IMR-90 (cell line): Measurements from ENCODE around the gene BACH1. TPM values are rescaled to one million over a fixed set of nuclear protein-coding genes. Genes with fewer than 3 reads are reported as not detected.

Experiments used
- ATAC-seq: fragments of 200-7000 bp; cut with Tn5 transposase; 2 replicates; pipeline ENCODE4 v1.9.1; 2020; ENCODE audit warnings: low read depth, mild to moderate bottlenecking, moderate library complexity
- BruUV-seq: library from RNA; stranded (reverse); fragments of 400-500 nt; replicated peaks from 2 replicates; lab custom pipeline; 2021; lab: Mats Ljungman, UMichigan
- CTCF ChIA-PET: fragments of 300-600 bp; formaldehyde crosslinking; extraction: SDS; loops from one replicate; lab custom pipeline; 2021; ENCODE audit warnings: antibody characterized with exemption; lab: Yijun Ruan, JAX
- POLR2A ChIA-PET: fragments of 300-600 bp; sonication (Branson Sonifier 250); formaldehyde crosslinking; loops from one replicate; lab custom pipeline; 2022; ENCODE audit warnings: antibody characterized with exemption; ENCODE audit not compliant: unreplicated experiment; lab: Charles Lee
- DNase-seq: peaks from one replicate; pipeline ENCODE4 v3.0.0; 2013
- H2AFZ ChIP-seq: replicated peaks from 2 replicates; pipeline ENCODE3; 2013; ENCODE audit warnings: low read length, mild to moderate bottlenecking; ENCODE audit not compliant: poor library complexity
- H2AK5ac ChIP-seq: 2 replicates; pipeline ENCODE4 v1.6.1; 2013; ENCODE audit warnings: low read depth, low read length, inconsistent platforms
- H2AK9ac ChIP-seq: replicated peaks from 2 replicates; pipeline ENCODE3; 2013; ENCODE audit warnings: mild to moderate bottlenecking, low read depth, low read length, moderate library complexity; ENCODE audit not compliant: poor library complexity
- H2BK120ac ChIP-seq: 2 replicates; pipeline ENCODE4 v1.6.1; 2013; ENCODE audit warnings: low read depth, low read length, inconsistent platforms
- H2BK15ac ChIP-seq: 3 replicates; pipeline ENCODE4 v1.6.1; 2013; ENCODE audit warnings: low read depth, low read length, inconsistent platforms
- H2BK20ac ChIP-seq: 2 replicates; pipeline ENCODE4 v1.6.1; 2013; ENCODE audit warnings: low read depth, mild to moderate bottlenecking, inconsistent platforms, low read length, moderate library complexity
- H2BK5ac ChIP-seq: 2 replicates; pipeline ENCODE4 v1.6.1; 2013; ENCODE audit warnings: mild to moderate bottlenecking, low read depth, low read length, inconsistent platforms; ENCODE audit not compliant: poor library complexity, severe bottlenecking
- H3K14ac ChIP-seq: replicated peaks from 2 replicates; pipeline ENCODE4 v1.6.1; 2013; ENCODE audit warnings: low read depth, low read length, inconsistent platforms
- H3K18ac ChIP-seq: 2 replicates; pipeline ENCODE4 v1.6.1; 2013; ENCODE audit warnings: low read depth, low read length, control low read depth
- H3K23ac ChIP-seq: 2 replicates; pipeline ENCODE4 v1.6.1; 2013; ENCODE audit warnings: low read depth, low read length, inconsistent platforms
- H3K27ac ChIP-seq: 2 replicates; pipeline ENCODE4 v1.5.1; 2013; ENCODE audit warnings: mild to moderate bottlenecking, control low read depth, low read length; ENCODE audit not compliant: insufficient read depth
- H3K27me3 ChIP-seq: 2 replicates; pipeline ENCODE4 v1.6.1; 2013; ENCODE audit warnings: low read length; ENCODE audit not compliant: control insufficient read depth, insufficient read depth
- H3K36me3 ChIP-seq: 2 replicates; pipeline ENCODE4 v1.6.1; 2013; ENCODE audit warnings: low read length, mixed read lengths; ENCODE audit not compliant: control insufficient read depth, insufficient read depth
- H3K4ac ChIP-seq: 2 replicates; pipeline ENCODE4 v1.6.1; 2013; ENCODE audit warnings: low read depth, low read length, inconsistent platforms
- H3K4me1 ChIP-seq: 2 replicates; pipeline ENCODE4 v1.6.1; 2013; ENCODE audit warnings: low read length, mixed read lengths; ENCODE audit not compliant: control insufficient read depth, insufficient read depth
- H3K4me2 ChIP-seq: 2 replicates; pipeline ENCODE4 v1.6.1; 2013; ENCODE audit warnings: low read depth, mild to moderate bottlenecking, control low read depth, low read length, moderate library complexity
- H3K4me3 ChIP-seq: 2 replicates; pipeline ENCODE4 v1.5.1; 2013; ENCODE audit warnings: low read depth, mild to moderate bottlenecking, control low read depth, low read length, moderate library complexity; ENCODE audit not compliant: insufficient read depth
- H3K56ac ChIP-seq: 2 replicates; pipeline ENCODE4 v1.6.1; 2013; ENCODE audit warnings: low read length, inconsistent platforms; ENCODE audit not compliant: insufficient read depth; ENCODE audit errors: extremely low read depth
- H3K79me1 ChIP-seq, 2 experiments: 2 replicates each; pipeline ENCODE4 v1.6.1; 2013; ENCODE audit warnings: low read length in 2 of 2, inconsistent platforms in 1 of 2, low read depth in 1 of 2
- H3K9ac ChIP-seq: 2 replicates; pipeline ENCODE4 v1.6.1; 2013; ENCODE audit warnings: low read depth, low read length, control low read depth
- H3K9me1 ChIP-seq: 2 replicates; pipeline ENCODE4 v1.6.1; 2013; ENCODE audit warnings: low read length, inconsistent platforms; ENCODE audit not compliant: insufficient read depth
- H3K9me3 ChIP-seq: 2 replicates; pipeline ENCODE4 v1.6.1; 2013; ENCODE audit warnings: low read length; ENCODE audit not compliant: control insufficient read depth, insufficient read depth
- H4K20me1 ChIP-seq: 2 replicates; pipeline ENCODE4 v1.6.1; 2013; ENCODE audit warnings: low read length, inconsistent platforms; ENCODE audit not compliant: insufficient read depth
- H4K5ac ChIP-seq: 2 replicates; pipeline ENCODE4 v1.6.1; 2013; ENCODE audit warnings: mild to moderate bottlenecking, low read depth, low read length, control low read depth
- H4K8ac ChIP-seq, 2 experiments: 2 replicates each; pipeline ENCODE4 v1.6.1; 2013; ENCODE audit warnings: low read depth in 2 of 2, low read length in 2 of 2, control low read depth in 1 of 2, inconsistent platforms in 1 of 2
- H4K91ac ChIP-seq: 2 replicates; pipeline ENCODE4 v1.6.1; 2013; ENCODE audit warnings: low read depth, low read length, inconsistent platforms; ENCODE audit not compliant: insufficient read depth
- BHLHE40 ChIP-seq: fragments of 150-350 bp; IDR thresholded peaks from 2 replicates; pipeline ENCODE4 v1.6.1; 2016; ENCODE audit warnings: mild to moderate bottlenecking, low read depth, low read length
- CHD1 ChIP-seq: IDR thresholded peaks from 2 replicates; pipeline ENCODE4 v1.6.1; 2012; ENCODE audit warnings: low read depth, low read length, improper control_type of control experiment
- CTCF ChIP-seq: conservative IDR thresholded peaks from 2 replicates; pipeline ENCODE4 v1.5.1; 2012; ENCODE audit warnings: mild to moderate bottlenecking, low read depth, low read length, improper control_type of control experiment
- ELK1 ChIP-seq: fragments of 150-350 bp; IDR thresholded peaks from 2 replicates; pipeline ENCODE4 v1.6.1; 2016; ENCODE audit warnings: low read depth, mild to moderate bottlenecking, low read length, moderate library complexity, borderline replicate concordance
- MAFK ChIP-seq: IDR thresholded peaks from 2 replicates; pipeline ENCODE4 v1.6.1; 2012; ENCODE audit warnings: low read depth, low read length, improper control_type of control experiment
- MAZ ChIP-seq: IDR thresholded peaks from 2 replicates; pipeline ENCODE4 v1.6.1; 2012; ENCODE audit warnings: low read depth, mild to moderate bottlenecking, low read length, improper control_type of control experiment, moderate library complexity, borderline replicate concordance
- MXI1 ChIP-seq: IDR thresholded peaks from 2 replicates; pipeline ENCODE4 v1.6.1; 2012; ENCODE audit warnings: low read depth, mild to moderate bottlenecking, low read length, moderate library complexity, borderline replicate concordance
- POLR2A ChIP-seq: IDR thresholded peaks from 2 replicates; pipeline ENCODE4 v1.6.1; 2012; ENCODE audit warnings: mild to moderate bottlenecking, low read depth, low read length
- RCOR1 ChIP-seq: IDR thresholded peaks from 2 replicates; pipeline ENCODE4 v1.6.1; 2012; ENCODE audit warnings: mild to moderate bottlenecking, low read length, improper control_type of control experiment; ENCODE audit not compliant: insufficient replicate concordance
- RFX5 ChIP-seq: IDR thresholded peaks from 2 replicates; pipeline ENCODE4 v1.8.0; 2012; ENCODE audit warnings: low read depth, mild to moderate bottlenecking, low read length, moderate library complexity
- USF2 ChIP-seq: fragments of 150-350 bp; IDR thresholded peaks from 2 replicates; pipeline ENCODE4 v1.6.1; 2017; ENCODE audit warnings: mild to moderate bottlenecking, antibody characterized with exemption, low read length, low read depth
- WGBS, 2 experiments: methylation state at CpG; one replicate each; pipeline versions ENCODE4 v1.1.5 to v1.1.7; 2013; ENCODE audit warnings: missing lambda C conversion rate in 2 of 2; ENCODE audit not compliant: insufficient read length in 1 of 2; ENCODE audit errors: extremely low coverage in 2 of 2; 5-methylcytosine and 5-hydroxymethylcytosine counted together
- dilution Hi-C: fragments of 300-500 bp; cut with HindIII; formaldehyde crosslinking; loops from one replicate; pipeline ENCODE4 v1.14.3; 2018; ENCODE audit warnings: low sequenced_read_pairs; ENCODE audit not compliant: unreplicated experiment
- in situ Hi-C: fragments of 300-500 bp; cut with MboI; formaldehyde crosslinking; loops from 3 replicates; pipeline ENCODE4 v1.14.3; 2019; ENCODE audit warnings: low sequenced_read_pairs, inconsistent platforms, mixed read lengths
- intact Hi-C: fragments of 100-400 bp; cut with micrococcal nuclease; formaldehyde crosslinking; loops from 2 replicates; pipeline ENCODE4 v1.10.0; 2022
- polyA plus RNA-seq, 3 experiments: library from polyadenylated mRNA; depleted of rRNA; stranded (reverse); fragments of >200 nt; gene quantifications; 2 replicates each; pipeline ENCODE4 v1.2.3, GENCODE V29; 2012; ENCODE audit warnings: low replicate concordance in 1 of 3
- total RNA-seq: library from RNA; depleted of rRNA; stranded (reverse); fragments of >200 nt; gene quantifications from 2 replicates; pipeline ENCODE4 v1.2.3, GENCODE V29; 2012

The BACH1 gene
- total and polyA plus RNA-seq, 2 of the 4 experiments (the other 2 are of a cell fraction) = 23.1 to 108 TPM

- Histone ChIP-seq H3K9me1 (no peaks in the 10 kb centered on the region; the same call in 1 of the 2 replicates), H4K91ac (no peak overlapping the region), H2AFZ (no peak overlapping the region), H2AK9ac (no peak overlapping the region), H4K8ac (no peak overlapping the region), H3K9ac (no peak overlapping the region), H3K14ac (no peak overlapping the region), H4K5ac (no peak overlapping the region), H3K79me1 (peaks cover 3 to 15% of the 10 kb centered on the region in 2 experiments; a peak in 2 of 4 replicates), H3K4me1 (peaks cover 3% of the 10 kb centered on the region; the same call in 1 of the 2 replicates), H3K27me3 (no peaks in the 10 kb centered on the region), H2AK5ac (no peak overlapping the region), H3K23ac (no peak overlapping the region), H3K36me3 (no peaks in the 10 kb centered on the region), H2BK20ac (no peak overlapping the region), H3K56ac (no peak overlapping the region), H3K27ac (no peak overlapping the region), H3K4me2 (no peak overlapping the region), H3K4me3 (no peak overlapping the region), H3K18ac (no peak overlapping the region), H3K4ac (no peak overlapping the region), H2BK5ac (no peak overlapping the region), H3K9me3 (peaks cover 2% of the 10 kb centered on the region; the same call in 1 of the 2 replicates), H4K20me1 (no peaks in the 10 kb centered on the region), H2BK15ac (no peak overlapping the region), H2BK120ac (no peak overlapping the region)
- ChIA-PET POLR2A (no interaction called here), CTCF (no interaction called here)
- DNase-seq (no peak), ATAC-seq (no peak)
- no TSS peak for BruUV-seq
- intact Hi-C loops = no loop called here
- dilution Hi-C loops = no loop called here
- in situ Hi-C loops = no loop called here
- TF ChIP-seq RCOR1 (no peak), RFX5 (no peak), CTCF (no peak), MXI1 (no peak), CHD1 (no peak), BHLHE40 (no peak), MAFK (no peak), ELK1 (no peak), POLR2A (no peak), MAZ (no peak), USF2 (no peak)
- WGBS, 2 experiments = no CpG with 5 or more reads among the region's 2 CpGs
Observed at GRCh38 chr21:29293495-29293894, 5.2 kb upstream of the BACH1 start.
